ENCODE measurements around the gene FGF12.

The FGF12 gene

DNA sequence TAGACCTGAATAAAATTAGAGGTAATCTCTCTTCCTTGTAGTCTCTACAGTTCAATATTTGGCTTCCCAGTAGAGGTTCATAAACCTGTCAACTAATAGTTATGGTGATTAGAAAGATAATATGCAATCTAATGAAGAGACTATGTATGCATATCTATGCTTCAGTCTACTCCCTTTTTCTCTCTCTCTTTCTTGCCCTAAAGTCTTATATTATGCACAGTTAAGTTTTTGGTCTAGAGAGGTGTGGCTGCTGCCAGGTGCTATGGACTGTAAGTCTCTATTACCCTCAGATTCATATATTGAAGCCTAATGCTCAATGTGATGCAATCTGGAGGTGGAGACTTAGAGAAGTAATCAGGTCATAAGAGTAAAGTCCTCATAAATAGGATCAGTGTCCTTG, 413.7 kb downstream of the FGF12 start:
- no peak for DNase-seq (ENCODE audit: low read depth, low spot score)
- no peak overlapping the region for H3K4me3 ChIP-seq (ENCODE audit: low read depth, low read length)
- TF ChIP-seq, protein P1, sequence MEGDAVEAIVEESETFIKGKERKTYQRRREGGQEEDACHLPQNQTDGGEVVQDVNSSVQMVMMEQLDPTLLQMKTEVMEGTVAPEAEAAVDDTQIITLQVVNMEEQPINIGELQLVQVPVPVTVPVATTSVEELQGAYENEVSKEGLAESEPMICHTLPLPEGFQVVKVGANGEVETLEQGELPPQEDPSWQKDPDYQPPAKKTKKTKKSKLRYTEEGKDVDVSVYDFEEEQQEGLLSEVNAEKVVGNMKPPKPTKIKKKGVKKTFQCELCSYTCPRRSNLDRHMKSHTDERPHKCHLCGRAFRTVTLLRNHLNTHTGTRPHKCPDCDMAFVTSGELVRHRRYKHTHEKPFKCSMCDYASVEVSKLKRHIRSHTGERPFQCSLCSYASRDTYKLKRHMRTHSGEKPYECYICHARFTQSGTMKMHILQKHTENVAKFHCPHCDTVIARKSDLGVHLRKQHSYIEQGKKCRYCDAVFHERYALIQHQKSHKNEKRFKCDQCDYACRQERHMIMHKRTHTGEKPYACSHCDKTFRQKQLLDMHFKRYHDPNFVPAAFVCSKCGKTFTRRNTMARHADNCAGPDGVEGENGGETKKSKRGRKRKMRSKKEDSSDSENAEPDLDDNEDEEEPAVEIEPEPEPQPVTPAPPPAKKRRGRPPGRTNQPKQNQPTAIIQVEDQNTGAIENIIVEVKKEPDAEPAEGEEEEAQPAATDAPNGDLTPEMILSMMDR (IDR thresholded peaks at IDR 0.05; ENCODE audit: low read depth, low read length): no peak
- in situ Hi-C loops (cut with HindIII; ENCODE audit: low sequenced_read_pairs): no loop called here

DNA sequence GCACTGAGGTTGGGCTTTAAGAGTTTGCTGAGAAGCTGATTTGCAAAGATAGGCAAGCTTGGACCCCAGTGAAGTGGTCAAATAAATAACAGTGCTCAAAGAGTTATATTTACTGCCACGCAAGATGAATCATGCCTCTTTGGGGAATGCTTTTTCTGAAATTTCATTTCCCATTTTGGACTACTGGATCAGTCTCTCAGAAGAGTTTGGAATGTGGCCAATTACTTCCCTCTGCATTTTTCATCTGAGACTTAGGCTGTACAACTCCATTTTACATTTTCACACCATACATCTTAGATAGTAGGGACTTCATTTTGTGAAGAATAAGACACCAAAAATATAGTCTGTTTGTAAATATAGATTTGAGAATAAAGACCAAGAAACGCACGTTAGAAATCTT, 419.7 kb downstream of the FGF12 start:
- DNase-seq (ENCODE audit: low read depth, low spot score): no peak
- in situ Hi-C loops (cut with HindIII; ENCODE audit: low sequenced_read_pairs): no loop called here
- TF ChIP-seq, protein P1 (IDR thresholded peaks at IDR 0.05; ENCODE audit: low read depth, low read length): no peak
- no peak overlapping the region for H3K4me3 ChIP-seq (ENCODE audit: low read depth, low read length)

DNA sequence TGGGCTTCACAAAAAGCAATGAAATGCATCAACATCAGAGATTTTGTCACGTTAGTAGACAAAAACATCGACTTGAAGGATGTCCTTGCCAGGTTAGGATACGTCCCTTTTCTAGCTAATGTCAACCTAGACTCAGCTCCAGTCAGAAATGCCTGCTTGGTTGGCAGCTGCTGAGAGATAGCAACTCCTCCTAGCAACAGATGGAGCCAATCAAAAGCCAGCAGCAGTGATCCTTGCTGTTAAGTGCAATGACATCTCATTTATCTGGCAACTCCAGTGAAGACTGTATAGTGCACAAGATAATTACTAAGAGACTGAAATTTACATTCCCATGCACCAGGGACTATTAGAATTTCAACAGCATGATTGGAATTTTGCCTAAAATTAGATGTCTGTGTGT, 424.1 kb downstream of the FGF12 start:
- TF ChIP-seq, protein P1 (IDR thresholded peaks at IDR 0.05; ENCODE audit: low read depth, low read length): no peak
- DNase-seq (ENCODE audit: low read depth, low spot score): no peak
- in situ Hi-C loops (cut with HindIII; ENCODE audit: low sequenced_read_pairs): no loop called here
- H3K4me3 ChIP-seq (ENCODE audit: low read depth, low read length): no peak overlapping the region

DNA sequence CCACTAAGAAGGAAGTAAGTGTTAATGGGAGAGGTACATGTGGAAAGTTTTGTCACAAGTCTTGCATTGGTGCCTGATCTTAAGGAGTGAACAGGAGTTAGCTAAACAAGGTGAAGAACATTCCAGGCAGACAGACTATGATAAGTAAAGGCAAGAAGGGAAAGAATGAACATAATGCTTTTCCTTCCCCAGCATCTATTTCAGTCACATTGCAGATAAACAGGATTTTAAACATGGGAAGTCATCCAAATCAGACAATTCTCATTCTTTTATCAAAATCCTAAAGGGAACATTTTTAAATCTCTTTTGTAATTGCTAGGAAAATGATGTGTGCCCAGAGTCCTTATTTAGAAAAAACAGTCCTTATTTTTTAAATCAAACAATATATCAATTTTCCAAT, 424.6 kb downstream of the FGF12 start:
- TF ChIP-seq, protein P1 (IDR thresholded peaks at IDR 0.05; ENCODE audit: low read depth, low read length): no peak
- no peak overlapping the region for H3K4me3 ChIP-seq (ENCODE audit: low read depth, low read length)
- DNase-seq (ENCODE audit: low read depth, low spot score): no peak
- in situ Hi-C loops (cut with HindIII; ENCODE audit: low sequenced_read_pairs): no loop called here

DNA sequence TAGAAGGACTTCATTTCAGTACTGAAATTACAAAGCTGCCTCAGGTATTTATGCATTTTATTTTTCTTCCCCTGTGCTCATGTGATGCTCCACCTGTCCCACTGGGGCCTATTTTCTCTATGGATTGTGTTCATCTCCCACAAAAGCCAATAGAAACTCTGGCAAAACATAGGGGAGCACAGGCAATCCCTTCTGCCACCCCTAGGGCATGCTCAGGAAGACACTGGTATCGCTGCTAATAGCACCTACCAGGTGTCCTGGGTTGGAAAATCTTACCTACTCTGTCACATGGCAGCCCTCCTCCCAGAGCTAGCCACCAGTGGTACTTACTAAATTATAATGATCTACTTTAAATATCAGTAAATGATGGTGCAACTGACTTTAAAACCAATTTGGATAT, 427.4 kb downstream of the FGF12 start:
- H3K4me3 ChIP-seq (ENCODE audit: low read depth, low read length): no peak overlapping the region
- in situ Hi-C loops (cut with HindIII; ENCODE audit: low sequenced_read_pairs): no loop called here
- DNase-seq (ENCODE audit: low read depth, low spot score): no peak
- TF ChIP-seq, protein P1 (IDR thresholded peaks at IDR 0.05; ENCODE audit: low read depth, low read length): no peak

DNA sequence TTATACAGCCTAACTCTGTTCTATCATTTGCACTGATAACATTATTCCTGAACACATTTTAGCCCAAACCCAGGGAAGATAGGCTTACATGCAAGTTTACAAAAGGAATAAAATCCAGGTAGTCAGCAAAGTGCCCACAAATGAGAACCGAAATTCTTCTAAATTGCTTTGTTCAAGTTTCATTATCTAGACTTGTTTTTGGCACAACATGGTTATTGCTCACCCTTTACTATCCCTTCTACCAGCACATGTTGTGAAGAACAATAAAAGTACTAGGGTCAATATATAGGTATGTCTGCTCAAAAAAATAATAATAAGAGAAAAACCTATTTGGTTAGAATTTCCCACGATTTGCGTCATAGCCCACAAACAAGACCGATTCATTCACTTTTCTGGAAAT, 430.5 kb downstream of the FGF12 start:
- TF ChIP-seq, protein P1 (IDR thresholded peaks at IDR 0.05; ENCODE audit: low read depth, low read length): no peak
- in situ Hi-C loops (cut with HindIII; ENCODE audit: low sequenced_read_pairs): no loop called here
- no peak for DNase-seq (ENCODE audit: low read depth, low spot score)
- no peak overlapping the region for H3K4me3 ChIP-seq (ENCODE audit: low read depth, low read length)
